KMS-11 (cell line): Measurements from ENCODE around the gene SYNE1.
"Not testable (repeated sequence)": the region's sequence is repeated elsewhere in the genome, so short reads cannot be mapped to it uniquely, and the experiment has no call there.

Experiments used
- H2AFZ ChIP-seq: fragments of 200-600 bp; sonication (generic); 2 replicates; pipeline ENCODE4 v1.6.1; 2016; ENCODE audit warnings: antibody characterized with exemption, mixed run types, low read depth
- H3K27ac ChIP-seq: fragments of 200-600 bp; sonication (generic); 2 replicates; pipeline ENCODE4 v1.6.1; 2016; ENCODE audit warnings: mild to moderate bottlenecking, mixed run types
- H3K27me3 ChIP-seq: fragments of 200-600 bp; sonication (generic); 2 replicates; pipeline ENCODE4 v1.6.1; 2017; ENCODE audit warnings: mild to moderate bottlenecking, low read depth, mixed run types, moderate library complexity; ENCODE audit not compliant: insufficient read depth
- H3K36me3 ChIP-seq: fragments of 200-600 bp; sonication (generic); 2 replicates; pipeline ENCODE4 v1.6.1; 2017; ENCODE audit warnings: mild to moderate bottlenecking, mixed run types; ENCODE audit not compliant: insufficient read depth
- H3K4me1 ChIP-seq: fragments of 200-600 bp; sonication (generic); 2 replicates; pipeline ENCODE4 v1.6.1; 2016; ENCODE audit warnings: mild to moderate bottlenecking, low read depth, mixed run types; ENCODE audit not compliant: poor library complexity, severe bottlenecking
- H3K4me2 ChIP-seq: fragments of 200-600 bp; sonication (generic); 2 replicates; pipeline ENCODE4 v1.7.0; 2016; ENCODE audit warnings: mild to moderate bottlenecking, mixed run types
- H3K4me3 ChIP-seq: fragments of 200-600 bp; sonication (generic); IDR thresholded peaks from 2 replicates; pipeline ENCODE4 v1.6.1; 2017; ENCODE audit warnings: low read depth, low read length, mixed read lengths; ENCODE audit not compliant: insufficient read depth
- H3K79me2 ChIP-seq: fragments of 200-600 bp; sonication (generic); 2 replicates; pipeline ENCODE4 v1.6.1; 2016; ENCODE audit warnings: low read depth, mixed run types; ENCODE audit not compliant: insufficient read depth
- H3K9ac ChIP-seq: fragments of 200-600 bp; sonication (generic); 2 replicates; pipeline ENCODE4 v1.6.1; 2016; ENCODE audit warnings: mild to moderate bottlenecking, mixed run types
- H4K20me1 ChIP-seq: fragments of 200-600 bp; sonication (generic); 2 replicates; pipeline ENCODE4 v1.6.1; 2016; ENCODE audit warnings: mild to moderate bottlenecking, mixed run types; ENCODE audit not compliant: insufficient read depth
- CTCF ChIP-seq: fragments of 200-600 bp; sonication (generic); conservative IDR thresholded peaks from 2 replicates; pipeline ENCODE4 v1.6.1; 2017; ENCODE audit warnings: low read depth, mild to moderate bottlenecking, antibody characterized with exemption, low read length, moderate library complexity, mixed read lengths

The SYNE1 gene

GRCh38 chr6:152147269-152147668 is 489.9 kb downstream of the SYNE1 start:
- Histone ChIP-seq H3K9ac (no peak overlapping the region), H4K20me1 (no peaks in the 10 kb centered on the region), H3K27me3 (no peaks in the 10 kb centered on the region), H2AFZ (no peak overlapping the region), H3K27ac (no peak overlapping the region), H3K4me1 (no peaks in the 10 kb centered on the region), H3K79me2 (no peaks in the 10 kb centered on the region), H3K4me2 (no peak overlapping the region), H3K4me3 (no peak overlapping the region), H3K36me3 (no peaks in the 10 kb centered on the region)
- TF ChIP-seq CTCF, result no peak

GRCh38 chr6:152146385-152146784 is 490.8 kb downstream of the SYNE1 start:
- no peak overlapping the region for H2AFZ ChIP-seq
- no peak overlapping the region for H3K9ac ChIP-seq
- TF ChIP-seq CTCF, result no peak
- no peaks in the 10 kb centered on the region for H3K4me1 ChIP-seq
- H3K27me3 ChIP-seq, result no peaks in the 10 kb centered on the region
- H3K36me3 ChIP-seq, result no peaks in the 10 kb centered on the region
- no peaks in the 10 kb centered on the region for H4K20me1 ChIP-seq
- H3K27ac ChIP-seq, result no peak overlapping the region
- no peaks in the 10 kb centered on the region for H3K79me2 ChIP-seq
- no peak overlapping the region for H3K4me3 ChIP-seq
- H3K4me2 ChIP-seq, result no peak overlapping the region

GRCh38 chr6:152143359-152143758 is 493.8 kb downstream of the SYNE1 start:
- Histone ChIP-seq H3K27ac (no peak overlapping the region), H3K27me3 (no peaks in the 10 kb centered on the region), H3K4me1 (no peaks in the 10 kb centered on the region), H3K79me2 (no peaks in the 10 kb centered on the region), H3K4me3 (no peak overlapping the region), H3K9ac (no peak overlapping the region), H2AFZ (no peak overlapping the region), H3K4me2 (no peak overlapping the region), H3K36me3 (no peaks in the 10 kb centered on the region), H4K20me1 (no peaks in the 10 kb centered on the region)
- no peak for TF ChIP-seq CTCF

GRCh38 chr6:152142105-152142504 is 495.1 kb downstream of the SYNE1 start:
- Histone ChIP-seq H3K4me3 (no peak overlapping the region), H4K20me1 (no peaks in the 10 kb centered on the region), H3K4me2 (no peak overlapping the region), H2AFZ (no peak overlapping the region), H3K9ac (no peak overlapping the region), H3K4me1 (no peaks in the 10 kb centered on the region), H3K36me3 (no peaks in the 10 kb centered on the region), H3K27me3 (no peaks in the 10 kb centered on the region), H3K27ac (no peak overlapping the region), H3K79me2 (no peaks in the 10 kb centered on the region)
- TF ChIP-seq CTCF, result no peak

GRCh38 chr6:152138344-152138743 is 498.8 kb downstream of the SYNE1 start:
- not testable (repeated sequence) for H3K27ac ChIP-seq, H3K36me3 ChIP-seq, H3K4me3 ChIP-seq, H2AFZ ChIP-seq, H3K27me3 ChIP-seq, H3K4me1 ChIP-seq, H3K9ac ChIP-seq, H3K79me2 ChIP-seq, H3K4me2 ChIP-seq, H4K20me1 ChIP-seq
